T-helper 2 cell treated with Interferon-gamma antibody and Interleukin-4, amounts not matched to agents 5 μg/mL and 100 μg/mL, for 36 hours (primary cell): Measurements from ENCODE around the gene GRM7.

Experiments
- DNase-seq: peaks from one replicate; pipeline ENCODE4 v3.0.0; 2021; ENCODE audit warnings: low spot score
- H3K27ac Mint-ChIP-seq: one replicate; pipeline ENCODE4 v1.8.0; 2021; ENCODE audit warnings: mild to moderate bottlenecking, mixed read lengths
- H3K27me3 Mint-ChIP-seq: one replicate; pipeline ENCODE4 v1.8.0; 2021; ENCODE audit warnings: low read depth, mixed read lengths
- H3K36me3 Mint-ChIP-seq: one replicate; pipeline ENCODE4 v1.8.0; 2021; ENCODE audit warnings: low read depth, mixed read lengths
- H3K4me1 Mint-ChIP-seq: one replicate; pipeline ENCODE4 v1.8.0; 2021; ENCODE audit warnings: low read depth, mixed read lengths
- H3K4me3 Mint-ChIP-seq: one replicate; pipeline ENCODE4 v1.8.0; 2022; ENCODE audit warnings: mild to moderate bottlenecking, moderate library complexity, mixed read lengths
- H3K9me3 Mint-ChIP-seq: one replicate; pipeline ENCODE4 v1.8.0; 2021; ENCODE audit warnings: mixed read lengths

Gene GRM7

DNA sequence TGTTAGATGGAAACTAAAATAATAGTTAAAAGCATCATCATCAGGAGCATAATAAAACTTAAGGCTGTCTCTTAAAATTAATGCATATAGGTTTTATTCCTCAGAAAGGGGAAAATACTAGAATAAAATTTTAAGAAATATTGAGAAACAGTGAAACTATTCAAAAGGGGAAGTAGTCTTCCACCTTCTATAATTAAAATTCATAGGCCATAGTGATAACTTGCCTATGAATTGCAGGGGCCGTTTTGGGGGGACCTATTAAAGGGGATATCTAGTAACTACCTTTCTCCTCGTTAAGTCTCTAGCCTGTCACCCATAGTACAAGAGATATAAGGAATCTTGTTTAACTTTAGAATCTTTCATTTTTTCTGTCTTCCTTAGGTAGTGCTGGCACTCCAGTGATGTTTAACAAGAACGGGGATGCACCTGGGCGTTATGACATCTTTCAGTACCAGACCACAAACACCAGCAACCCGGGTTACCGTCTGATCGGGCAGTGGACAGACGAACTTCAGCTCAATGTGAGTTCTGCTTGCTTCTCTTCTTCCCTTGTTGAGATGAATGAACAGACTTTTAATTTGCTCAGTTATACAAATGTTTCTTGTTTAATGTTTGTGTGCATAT lies 600.4 kb downstream of the GRM7 start:
- no peak overlapping the region for H3K27ac Mint-ChIP-seq

DNA sequence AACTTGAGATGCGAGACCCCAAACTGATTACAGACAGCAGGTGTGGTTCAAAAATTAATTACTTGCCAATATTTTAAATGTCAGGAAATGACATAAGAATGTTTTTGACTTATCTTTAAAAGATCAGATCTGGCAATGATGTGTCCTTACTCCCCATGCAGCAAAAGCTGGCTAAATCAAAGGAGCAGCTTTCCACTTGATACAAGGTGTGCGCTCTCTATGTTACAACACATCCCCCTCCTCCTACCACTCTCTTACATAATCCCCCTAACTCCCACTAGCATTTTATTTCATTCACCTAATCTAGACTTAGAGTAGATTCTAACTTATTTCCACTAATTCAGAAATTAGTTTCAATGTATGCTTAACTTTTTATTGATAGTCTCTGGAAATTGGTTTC lies 609.0 kb downstream of the GRM7 start:
- DNase-seq = no peak
- Mint-ChIP-seq H3K36me3 (no peaks in the 10 kb centered on the region), H3K4me3 (no peak overlapping the region), H3K27ac (no peak overlapping the region), H3K9me3 (peaks cover 4% of the 10 kb centered on the region), H3K4me1 (no peaks in the 10 kb centered on the region), H3K27me3 (no peaks in the 10 kb centered on the region)

More for the DNA sequence above, 600.4 kb downstream of the GRM7 start:
- Mint-ChIP-seq H3K36me3 (no peaks in the 10 kb centered on the region), H3K9me3 (no peaks in the 10 kb centered on the region), H3K27me3 (no peaks in the 10 kb centered on the region), H3K4me3 (no peak overlapping the region), H3K4me1 (no peaks in the 10 kb centered on the region)
- no peak for DNase-seq

DNA sequence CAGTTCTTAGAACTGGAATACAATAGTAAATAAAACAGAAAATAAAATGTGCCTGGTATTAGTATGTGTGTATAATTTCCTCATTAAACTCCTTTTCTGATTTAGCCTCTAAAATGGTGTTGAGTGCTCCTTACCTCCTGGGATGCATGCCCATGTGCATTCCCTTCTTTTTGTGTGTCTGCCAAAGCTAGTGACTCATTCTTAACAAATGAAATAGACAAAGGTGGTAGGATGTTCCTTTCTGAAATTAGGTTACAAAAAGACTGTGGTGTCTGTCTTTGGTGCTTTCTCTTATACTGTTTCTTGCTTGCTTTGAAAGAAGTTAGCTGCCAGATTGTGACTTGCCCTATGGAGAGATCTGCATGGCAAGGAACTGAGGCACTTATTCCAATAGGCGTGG lies 623.7 kb downstream of the GRM7 start:
- no peak overlapping the region for H3K27ac Mint-ChIP-seq
- no peaks in the 10 kb centered on the region for H3K27me3 Mint-ChIP-seq
- H3K36me3 Mint-ChIP-seq = no peaks in the 10 kb centered on the region
- H3K9me3 Mint-ChIP-seq = peaks cover 7% of the 10 kb centered on the region
- H3K4me1 Mint-ChIP-seq = no peaks in the 10 kb centered on the region
- DNase-seq = no peak
- H3K4me3 Mint-ChIP-seq = no peak overlapping the region

DNA sequence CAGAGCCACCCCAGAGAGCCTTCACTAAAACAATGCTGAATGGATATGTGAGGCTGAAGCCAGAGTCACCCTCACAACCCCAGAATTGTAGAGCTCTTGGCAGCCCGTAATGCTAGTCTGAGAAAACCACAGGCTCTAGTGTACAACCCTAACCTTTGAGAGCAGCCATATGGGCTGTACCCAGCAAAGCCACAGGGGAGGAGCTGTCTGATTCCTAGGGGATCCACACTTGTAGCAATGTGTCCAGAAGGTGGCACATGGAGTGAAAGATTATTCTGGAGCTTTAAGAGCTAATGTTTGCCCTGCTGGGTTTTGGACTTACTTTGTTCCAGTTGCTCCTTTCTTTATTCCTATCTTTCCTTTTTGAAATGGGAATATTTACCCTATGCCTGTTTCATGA lies 626.8 kb downstream of the GRM7 start:
- Mint-ChIP-seq H3K36me3 (no peaks in the 10 kb centered on the region), H3K4me1 (no peaks in the 10 kb centered on the region), H3K27me3 (no peaks in the 10 kb centered on the region), H3K27ac (no peak overlapping the region), H3K9me3 (peaks cover 4% of the 10 kb centered on the region), H3K4me3 (no peak overlapping the region)
- no peak for DNase-seq

DNA sequence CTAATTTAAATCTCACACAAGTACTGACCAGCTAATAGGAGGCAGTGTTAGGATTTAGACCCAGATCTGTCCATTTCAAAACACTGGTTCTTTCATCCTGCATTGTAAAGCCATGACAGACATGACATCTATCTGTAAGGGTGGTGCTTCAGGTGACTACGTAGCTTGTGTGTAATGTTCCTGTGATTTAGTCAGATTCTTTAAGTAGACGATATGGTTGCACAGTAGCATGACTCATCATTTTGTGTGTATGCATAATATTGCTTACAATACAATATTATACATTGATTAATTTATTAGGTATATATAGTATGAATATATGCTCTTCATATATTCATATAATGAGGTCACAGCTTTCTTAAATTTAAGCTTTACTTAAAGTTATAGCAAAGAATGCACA lies 628.5 kb downstream of the GRM7 start:
- DNase-seq = no peak
- H3K4me1 Mint-ChIP-seq = no peaks in the 10 kb centered on the region
- no peaks in the 10 kb centered on the region for H3K36me3 Mint-ChIP-seq
- H3K27ac Mint-ChIP-seq = no peak overlapping the region
- no peak overlapping the region for H3K4me3 Mint-ChIP-seq
- H3K9me3 Mint-ChIP-seq = peaks cover 7% of the 10 kb centered on the region
- no peaks in the 10 kb centered on the region for H3K27me3 Mint-ChIP-seq

DNA sequence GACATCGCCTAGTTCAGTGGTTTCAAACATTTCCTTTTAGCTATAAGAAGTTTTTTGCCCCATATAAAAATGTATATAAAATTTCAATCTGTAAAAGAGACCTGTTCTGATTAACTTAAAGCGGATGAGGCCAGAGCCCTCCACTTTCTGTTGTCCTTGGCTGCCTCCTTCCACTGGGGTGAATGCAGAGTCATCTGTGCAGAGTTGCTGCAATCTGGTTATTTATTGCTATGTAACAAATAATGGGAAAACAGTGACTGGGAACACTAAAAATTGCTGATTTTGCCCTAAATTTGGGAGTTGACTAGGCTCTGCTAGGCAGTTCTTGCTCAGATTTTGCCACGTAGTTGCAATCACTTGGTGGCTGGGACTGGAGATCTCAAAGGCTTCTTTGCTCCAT lies 637.8 kb downstream of the GRM7 start:
- H3K36me3 Mint-ChIP-seq = no peaks in the 10 kb centered on the region
- no peak for DNase-seq
- H3K4me3 Mint-ChIP-seq = no peak overlapping the region
- no peak overlapping the region for H3K27ac Mint-ChIP-seq
- peaks cover 11% of the 10 kb centered on the region for H3K9me3 Mint-ChIP-seq
- H3K27me3 Mint-ChIP-seq = no peaks in the 10 kb centered on the region
- H3K4me1 Mint-ChIP-seq = no peaks in the 10 kb centered on the region

DNA sequence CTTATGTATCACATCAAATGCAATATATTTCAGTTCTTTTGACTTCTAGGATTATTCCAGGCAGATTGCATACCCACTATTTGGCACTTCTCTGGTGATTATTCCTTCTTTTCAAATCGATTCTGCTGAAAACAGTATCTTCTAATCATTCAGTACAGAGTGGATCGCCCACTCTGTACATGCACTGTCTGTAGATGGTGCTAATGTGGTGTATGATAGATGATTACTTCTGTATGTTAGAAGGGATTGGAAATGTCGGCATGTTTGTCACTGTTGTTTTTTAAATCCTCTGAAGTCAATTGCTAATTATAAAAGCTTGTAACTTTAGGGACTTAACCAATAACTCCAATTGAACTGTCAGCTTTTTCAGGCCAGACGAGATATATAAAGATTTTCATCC lies 642.5 kb downstream of the GRM7 start:
- DNase-seq = no peak
- H3K27ac Mint-ChIP-seq = no peak overlapping the region
- no peak overlapping the region for H3K4me3 Mint-ChIP-seq
- no peaks in the 10 kb centered on the region for H3K36me3 Mint-ChIP-seq
- no peaks in the 10 kb centered on the region for H3K27me3 Mint-ChIP-seq
- H3K4me1 Mint-ChIP-seq = no peaks in the 10 kb centered on the region
- no peaks in the 10 kb centered on the region for H3K9me3 Mint-ChIP-seq

DNA sequence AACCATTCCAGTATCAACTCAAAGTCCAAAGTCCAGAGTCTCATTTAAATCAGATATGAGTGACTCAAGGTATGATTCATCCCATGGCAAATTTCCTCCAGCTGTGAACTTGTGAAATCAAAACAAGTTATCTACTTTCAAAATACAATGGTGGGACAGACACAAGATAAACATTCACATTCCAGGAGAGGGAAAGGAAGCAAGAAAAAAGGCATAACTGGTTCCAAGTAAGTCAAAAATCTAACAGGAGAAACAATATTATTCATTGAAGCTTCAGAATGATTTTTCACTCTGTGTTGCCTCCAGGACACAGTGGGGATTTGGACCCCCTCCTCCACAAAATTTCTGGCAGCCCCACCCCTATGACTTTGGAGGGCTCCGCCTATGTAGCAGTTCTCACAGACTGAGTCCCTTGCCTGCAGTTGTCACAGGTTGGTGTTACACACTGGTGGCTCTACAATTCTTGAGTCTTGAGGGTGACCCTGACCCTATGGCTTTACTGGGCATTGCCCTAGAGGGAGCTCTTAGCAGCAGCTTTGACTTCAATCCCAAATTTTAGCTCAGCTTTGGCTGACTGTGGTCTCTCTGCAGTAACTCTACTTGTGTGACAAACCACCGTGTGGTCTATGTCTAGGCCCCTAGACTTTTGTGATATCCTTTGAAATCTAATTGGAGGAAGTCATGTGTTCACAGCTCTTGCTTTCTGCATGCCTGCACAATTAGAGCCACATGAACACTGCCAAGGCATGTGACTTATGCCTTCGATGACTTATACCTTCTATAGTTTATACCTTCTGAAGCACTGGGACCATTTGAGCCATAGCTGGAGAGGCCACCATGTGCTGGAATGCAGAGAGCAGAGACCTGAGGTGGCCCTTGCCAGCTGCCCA lies 644.2 kb downstream of the GRM7 start:
- no peak for DNase-seq
- H3K9me3 Mint-ChIP-seq = no peaks in the 10 kb centered on the region
- H3K4me1 Mint-ChIP-seq = no peaks in the 10 kb centered on the region
- H3K36me3 Mint-ChIP-seq = no peaks in the 10 kb centered on the region
- no peak overlapping the region for H3K4me3 Mint-ChIP-seq
- H3K27ac Mint-ChIP-seq = no peak overlapping the region
- H3K27me3 Mint-ChIP-seq = no peaks in the 10 kb centered on the region

DNA sequence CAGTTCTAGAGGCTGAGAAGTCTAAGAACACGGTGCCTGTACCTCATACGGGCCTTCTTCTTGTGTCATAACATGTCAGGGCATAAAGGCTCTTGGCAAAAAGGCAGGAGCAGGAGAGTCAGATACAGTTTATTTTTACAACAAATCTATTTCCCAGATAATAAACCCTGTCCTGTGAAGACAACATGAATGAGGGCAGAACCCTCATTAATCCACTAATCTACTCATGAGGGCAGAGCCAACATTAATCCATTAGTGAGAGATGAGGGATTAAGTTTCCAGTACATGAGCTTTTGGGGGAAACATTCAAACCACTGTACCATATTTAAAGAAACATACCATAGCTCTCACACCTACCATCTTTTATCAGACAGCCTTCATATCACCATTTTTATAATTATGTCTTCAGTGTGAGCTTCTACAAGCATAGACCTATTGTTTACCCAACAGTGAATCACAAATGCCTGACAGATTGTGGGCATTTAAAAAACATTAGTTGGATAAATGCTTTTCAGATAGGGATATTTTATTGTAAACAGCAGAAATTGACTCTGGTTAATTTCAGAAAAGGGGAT lies 645.8 kb downstream of the GRM7 start:
- no peaks in the 10 kb centered on the region for H3K27me3 Mint-ChIP-seq
- no peak overlapping the region for H3K4me3 Mint-ChIP-seq
- no peaks in the 10 kb centered on the region for H3K36me3 Mint-ChIP-seq
- no peaks in the 10 kb centered on the region for H3K9me3 Mint-ChIP-seq
- no peak for DNase-seq
- no peak overlapping the region for H3K27ac Mint-ChIP-seq
- no peaks in the 10 kb centered on the region for H3K4me1 Mint-ChIP-seq

DNA sequence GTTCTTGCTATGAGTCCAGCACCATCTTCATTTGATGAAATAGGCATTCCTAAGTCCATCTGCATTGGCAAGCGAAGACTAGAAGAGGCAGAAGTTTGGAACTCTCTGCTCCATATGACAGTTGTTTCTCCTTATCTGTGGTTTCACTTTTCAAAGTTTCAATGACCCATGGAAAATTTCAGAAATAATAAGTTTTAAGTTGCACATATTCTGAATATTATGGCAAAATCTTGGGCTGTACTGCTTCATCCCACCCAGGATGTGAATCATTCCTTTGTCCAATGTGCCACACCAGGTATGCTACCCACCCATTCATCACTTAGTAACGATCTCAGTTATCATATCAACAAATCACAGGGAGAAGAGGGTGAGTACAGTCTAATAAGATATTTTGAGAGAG lies 647.9 kb downstream of the GRM7 start:
- H3K4me3 Mint-ChIP-seq = no peak overlapping the region
- no peak overlapping the region for H3K27ac Mint-ChIP-seq
- no peaks in the 10 kb centered on the region for H3K36me3 Mint-ChIP-seq
- no peaks in the 10 kb centered on the region for H3K4me1 Mint-ChIP-seq
- H3K9me3 Mint-ChIP-seq = no peaks in the 10 kb centered on the region
- H3K27me3 Mint-ChIP-seq = no peaks in the 10 kb centered on the region
- DNase-seq = no peak

DNA sequence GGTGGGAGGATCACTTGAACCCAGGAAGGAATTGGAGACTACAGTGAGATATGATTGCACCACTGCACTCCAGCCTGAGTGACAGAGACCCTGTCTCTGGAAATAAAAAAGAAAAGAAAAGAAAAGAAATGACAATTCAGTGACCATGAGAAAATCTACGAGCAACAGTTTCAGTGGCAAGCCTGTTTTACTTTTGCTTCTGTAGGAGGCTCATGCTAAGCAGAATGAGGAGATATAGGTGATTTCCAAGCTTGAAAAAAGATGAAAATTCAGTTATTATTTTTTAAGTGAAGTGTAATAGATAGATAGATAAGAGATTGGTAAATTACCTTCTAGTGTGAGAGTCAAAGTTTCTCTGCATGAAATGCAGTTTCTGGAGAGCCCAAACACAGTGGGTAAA lies 651.1 kb downstream of the GRM7 start:
- Mint-ChIP-seq H3K27me3 (no peaks in the 10 kb centered on the region), H3K4me1 (no peaks in the 10 kb centered on the region), H3K27ac (no peak overlapping the region), H3K4me3 (no peak overlapping the region), H3K9me3 (no peaks in the 10 kb centered on the region), H3K36me3 (no peaks in the 10 kb centered on the region)
- DNase-seq = no peak

DNA sequence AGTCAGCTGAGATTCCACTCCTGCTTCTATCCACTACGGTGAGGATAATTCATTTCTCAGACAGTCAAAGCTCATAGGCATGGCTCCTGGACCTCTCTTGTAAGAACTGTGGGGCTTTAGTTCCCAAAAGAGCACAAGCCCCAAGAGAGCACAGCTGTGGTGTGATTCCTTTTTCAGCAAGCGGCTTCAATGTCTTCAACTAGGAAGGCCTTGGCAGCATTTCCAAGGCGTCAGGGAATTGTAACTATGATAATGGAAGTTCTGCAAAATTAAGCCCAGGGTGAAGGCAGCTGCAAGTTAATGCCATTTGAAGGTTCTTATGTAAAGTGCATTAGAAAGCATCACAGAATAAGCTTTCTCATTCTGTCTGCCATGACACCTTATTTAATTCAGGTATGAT lies 657.1 kb downstream of the GRM7 start:
- no peak overlapping the region for H3K27ac Mint-ChIP-seq
- H3K36me3 Mint-ChIP-seq = no peaks in the 10 kb centered on the region
- no peak for DNase-seq
- no peaks in the 10 kb centered on the region for H3K27me3 Mint-ChIP-seq
- H3K9me3 Mint-ChIP-seq = peaks cover 8% of the 10 kb centered on the region
- no peak overlapping the region for H3K4me3 Mint-ChIP-seq
- H3K4me1 Mint-ChIP-seq = no peaks in the 10 kb centered on the region

DNA sequence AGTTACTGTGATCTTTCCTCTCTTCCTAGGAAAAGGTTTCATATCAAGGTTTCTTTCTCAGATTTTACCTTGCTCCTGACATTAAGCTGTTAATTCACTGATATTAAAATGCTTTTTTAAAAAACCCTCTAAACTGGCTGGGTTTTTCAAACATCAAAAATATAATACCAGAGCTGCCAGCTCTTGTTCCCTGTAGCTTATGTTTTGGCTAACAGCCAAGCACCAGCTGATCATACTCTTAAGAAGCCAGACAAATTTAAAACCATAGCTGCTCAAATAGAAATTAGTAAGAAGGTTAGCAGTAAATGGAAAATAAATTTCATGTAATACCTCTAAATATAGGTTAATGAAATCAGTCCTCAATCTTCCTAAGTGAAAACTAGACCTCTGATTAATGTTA lies 657.5 kb downstream of the GRM7 start:
- Mint-ChIP-seq H3K27ac (no peak overlapping the region), H3K4me1 (no peaks in the 10 kb centered on the region), H3K4me3 (no peak overlapping the region), H3K36me3 (no peaks in the 10 kb centered on the region), H3K9me3 (peaks cover 11% of the 10 kb centered on the region), H3K27me3 (no peaks in the 10 kb centered on the region)
- no peak for DNase-seq

DNA sequence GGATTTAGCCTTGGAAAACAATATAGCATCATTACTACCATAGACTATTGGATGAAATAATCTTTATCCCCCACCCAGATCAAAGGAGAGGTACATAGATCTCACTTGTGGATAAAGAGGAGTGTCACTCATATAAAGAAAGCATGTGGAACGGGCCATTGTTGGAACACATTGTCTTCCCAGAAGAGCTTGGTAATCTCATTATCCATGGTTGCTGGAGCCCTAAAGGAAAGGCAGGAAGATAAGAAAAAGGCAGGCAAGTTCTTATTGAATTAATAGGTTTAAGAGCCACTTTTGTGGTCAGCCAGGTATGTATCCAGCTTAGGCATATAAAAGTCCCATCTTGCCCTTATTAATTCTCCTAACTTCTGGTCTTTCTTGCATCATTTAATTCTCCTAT lies 659.1 kb downstream of the GRM7 start:
- DNase-seq = no peak
- Mint-ChIP-seq H3K27ac (no peak overlapping the region), H3K9me3 (peaks cover 14% of the 10 kb centered on the region), H3K27me3 (no peaks in the 10 kb centered on the region), H3K4me3 (no peak overlapping the region), H3K36me3 (no peaks in the 10 kb centered on the region), H3K4me1 (no peaks in the 10 kb centered on the region)
